EH (cell line): ENCODE data around the gene PNPLA8.
"Not testable (repeated sequence)": the region's sequence is repeated elsewhere in the genome, so short reads cannot be mapped to it uniquely, and the experiment has no call there.

Experiments
- DNase-seq: peaks from one replicate; pipeline ENCODE4 v3.0.0-alpha.2; 2015; ENCODE audit warnings: low read depth

Gene PNPLA8, protein sequence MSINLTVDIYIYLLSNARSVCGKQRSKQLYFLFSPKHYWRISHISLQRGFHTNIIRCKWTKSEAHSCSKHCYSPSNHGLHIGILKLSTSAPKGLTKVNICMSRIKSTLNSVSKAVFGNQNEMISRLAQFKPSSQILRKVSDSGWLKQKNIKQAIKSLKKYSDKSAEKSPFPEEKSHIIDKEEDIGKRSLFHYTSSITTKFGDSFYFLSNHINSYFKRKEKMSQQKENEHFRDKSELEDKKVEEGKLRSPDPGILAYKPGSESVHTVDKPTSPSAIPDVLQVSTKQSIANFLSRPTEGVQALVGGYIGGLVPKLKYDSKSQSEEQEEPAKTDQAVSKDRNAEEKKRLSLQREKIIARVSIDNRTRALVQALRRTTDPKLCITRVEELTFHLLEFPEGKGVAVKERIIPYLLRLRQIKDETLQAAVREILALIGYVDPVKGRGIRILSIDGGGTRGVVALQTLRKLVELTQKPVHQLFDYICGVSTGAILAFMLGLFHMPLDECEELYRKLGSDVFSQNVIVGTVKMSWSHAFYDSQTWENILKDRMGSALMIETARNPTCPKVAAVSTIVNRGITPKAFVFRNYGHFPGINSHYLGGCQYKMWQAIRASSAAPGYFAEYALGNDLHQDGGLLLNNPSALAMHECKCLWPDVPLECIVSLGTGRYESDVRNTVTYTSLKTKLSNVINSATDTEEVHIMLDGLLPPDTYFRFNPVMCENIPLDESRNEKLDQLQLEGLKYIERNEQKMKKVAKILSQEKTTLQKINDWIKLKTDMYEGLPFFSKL

DNA sequence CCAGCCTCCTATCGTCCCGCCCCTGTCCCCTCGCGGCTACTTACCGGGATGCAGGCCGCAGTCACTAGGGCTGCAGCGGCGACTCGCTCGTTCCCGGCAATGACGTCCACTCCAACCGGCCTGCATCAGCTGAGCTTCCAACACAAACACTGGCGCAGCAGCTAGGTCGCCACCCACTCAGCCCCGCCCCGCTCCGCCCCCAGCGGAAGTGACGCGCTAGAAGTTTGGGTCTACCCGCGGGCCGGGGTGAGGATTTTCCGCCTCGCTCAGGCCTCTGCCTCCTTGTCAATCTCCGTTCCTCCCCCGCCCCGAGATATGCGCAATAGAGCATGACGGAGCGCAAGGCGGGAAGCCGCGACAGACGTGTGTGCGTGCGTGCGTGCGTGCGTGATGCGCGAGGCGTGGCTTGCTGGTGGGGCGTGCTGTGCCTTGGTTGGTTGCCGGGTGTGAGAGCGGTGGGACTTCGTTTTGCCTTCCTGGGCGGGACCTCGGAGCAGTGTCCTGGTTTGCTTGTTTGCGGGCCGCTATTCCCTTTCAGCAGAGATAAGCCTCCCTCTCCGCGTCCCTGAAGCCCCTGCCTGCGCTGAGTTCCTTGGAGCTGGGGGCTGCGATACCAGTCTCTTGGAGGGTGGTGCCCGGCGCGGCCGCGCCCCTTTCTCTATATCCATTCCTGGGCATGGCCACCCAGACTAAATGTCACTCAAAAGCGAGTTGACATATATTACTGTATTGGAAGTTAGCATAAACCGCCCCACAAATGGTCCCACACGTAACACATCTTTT is at the start of gene PNPLA8:
TSS of gene PNPLA8 (minus strand) at position 151 of the 783 bp plus-strand sequence. CDS start 10,644 bp downstream, outside the sequence.
- peak; percentile 100 for DNase-seq

DNA sequence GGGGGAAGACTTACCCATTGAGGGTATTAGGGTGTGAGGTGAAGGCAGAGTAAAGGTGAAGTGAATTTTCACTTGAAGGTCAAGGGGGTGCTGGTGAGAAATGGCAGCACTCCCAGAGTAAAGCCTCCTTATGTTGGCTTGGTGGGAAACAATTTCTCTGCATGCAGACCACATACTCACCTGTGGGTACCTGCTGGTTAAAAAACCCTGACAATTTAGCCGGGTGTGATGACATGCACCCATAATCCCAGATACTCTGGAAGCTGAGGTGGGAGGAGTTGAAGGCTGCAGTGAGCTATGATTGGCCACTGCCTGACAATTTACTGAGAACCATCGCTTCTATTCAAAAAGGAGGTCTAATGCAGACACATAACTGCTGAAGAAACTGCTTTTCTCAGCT is 49.2 kb upstream of the PNPLA8 start:
- DNase-seq = no peak

DNA sequence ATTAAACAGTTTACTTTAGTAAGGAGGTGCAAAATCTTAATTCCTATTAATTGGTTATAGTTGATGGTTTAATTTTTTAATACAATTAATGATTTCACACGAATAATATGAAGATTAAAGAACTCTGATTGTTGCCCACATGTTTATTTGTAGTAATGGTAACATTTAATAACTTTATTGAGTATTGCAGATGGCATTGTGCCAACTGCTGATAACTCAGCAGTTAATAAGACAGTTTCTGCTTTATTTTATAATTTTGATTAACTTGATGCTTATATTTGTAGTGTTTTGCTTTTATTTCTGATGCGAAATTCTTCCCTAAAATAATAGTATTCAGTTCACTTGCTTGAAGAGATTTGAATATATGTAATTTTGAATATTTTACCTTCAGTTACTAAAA is 46.5 kb upstream of the PNPLA8 start:
- no peak for DNase-seq

DNA sequence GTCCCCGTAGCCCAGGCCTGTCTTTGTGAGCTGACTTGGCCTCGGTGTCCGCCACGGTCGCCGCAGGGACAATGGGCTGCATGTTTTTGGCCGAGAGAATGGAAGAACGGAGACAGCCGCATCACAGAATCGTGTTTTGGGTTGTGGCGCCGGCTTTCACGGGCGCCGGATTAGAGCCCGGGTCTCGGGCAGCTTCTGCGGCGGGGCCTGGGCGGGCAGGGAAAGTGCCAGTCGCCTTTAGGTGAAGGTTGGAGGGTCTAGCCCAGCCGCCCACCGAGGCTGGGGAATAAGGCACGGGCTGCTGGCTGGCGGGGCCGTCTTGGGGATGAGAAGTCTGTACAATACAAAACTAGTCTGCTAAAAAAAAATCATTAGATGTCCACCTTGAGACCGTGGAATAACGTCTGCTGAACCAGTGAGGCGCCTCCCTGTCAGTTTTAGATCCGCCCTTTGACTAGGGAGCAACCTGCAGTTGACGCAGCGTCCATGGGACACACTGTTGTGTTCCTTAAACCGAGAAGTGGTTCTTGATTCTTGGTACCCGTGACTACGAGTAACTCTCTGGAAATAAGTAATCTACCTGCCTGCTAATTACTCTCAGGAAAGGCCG is 44.3 kb upstream of the PNPLA8 start:
- peak; percentile 52 for DNase-seq

DNA sequence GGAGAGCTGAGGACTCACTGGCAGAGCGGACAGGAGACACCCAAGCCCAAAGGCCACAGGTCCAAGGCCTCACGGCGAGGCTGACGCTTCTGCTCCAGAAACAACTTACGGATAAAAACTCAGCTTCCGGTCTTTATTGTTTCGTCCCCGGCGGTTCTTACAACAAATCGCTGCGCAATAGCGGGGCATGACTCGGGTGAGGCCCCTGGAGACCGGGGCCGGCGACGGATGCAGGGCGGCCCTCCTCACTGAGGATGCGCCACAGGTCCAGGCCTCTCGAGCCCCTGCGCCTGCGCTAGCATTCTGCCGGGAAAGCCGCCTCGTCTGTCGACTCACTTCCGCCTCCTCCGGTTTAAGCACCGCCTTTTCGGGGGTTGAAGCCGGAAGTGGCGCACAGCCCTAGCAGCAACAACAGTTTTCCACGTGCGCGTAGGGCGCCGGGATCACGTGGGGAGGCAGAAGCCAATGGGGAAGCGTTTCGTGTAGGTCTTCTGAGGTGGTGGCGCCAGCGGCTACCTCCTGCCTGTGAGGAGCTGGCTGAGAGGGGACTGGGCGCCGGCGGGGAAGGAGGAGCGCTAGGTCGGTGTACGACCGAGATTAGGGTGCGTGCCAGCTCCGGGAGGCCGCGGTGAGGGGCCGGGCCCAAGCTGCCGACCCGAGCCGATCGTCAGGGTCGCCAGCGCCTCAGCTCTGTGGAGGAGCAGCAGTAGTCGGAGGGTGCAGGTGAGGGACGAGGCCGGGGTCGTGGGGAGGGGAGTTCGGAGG is 43.6 kb upstream of the PNPLA8 start, which contains the start of the genes DNAJB9 and THAP5:
TSS of gene DNAJB9 (plus strand) at position 494 of the 765 bp plus-strand sequence. CDS start 1,853 bp downstream, outside the sequence.
TSS of gene THAP5 (minus strand) at position 326 of the 765 bp plus-strand sequence. CDS start at position 189, 137 bp downstream.
- DNase-seq = peak; percentile 100

DNA sequence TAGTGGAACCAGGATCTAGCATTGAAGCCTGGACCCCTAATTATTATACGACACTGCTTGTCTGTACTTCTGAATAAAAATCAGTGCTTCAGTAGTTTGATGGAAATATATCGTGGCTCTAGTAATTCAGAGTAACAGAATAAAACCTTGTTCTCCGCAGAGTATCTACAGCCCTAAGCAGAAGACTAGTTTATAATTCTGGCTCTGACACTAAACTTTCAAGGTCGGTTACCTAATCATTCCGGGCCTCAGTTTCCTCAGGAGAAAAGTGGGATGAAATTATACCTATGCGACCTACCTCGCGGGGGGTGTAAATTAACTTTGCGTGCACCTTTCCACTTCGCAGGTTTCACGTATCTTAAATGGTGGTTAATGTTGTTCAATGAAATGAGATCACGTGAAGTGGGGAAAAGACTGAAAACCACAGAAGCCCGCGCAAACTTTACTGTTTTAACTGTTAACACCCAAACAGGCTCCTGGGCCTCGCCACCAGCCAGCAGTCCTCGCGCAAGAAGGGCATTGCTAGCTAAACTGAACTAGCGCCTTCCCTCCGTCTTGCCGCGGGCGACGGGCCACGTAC is 43.0 kb upstream of the PNPLA8 start:
- DNase-seq = no peak

DNA sequence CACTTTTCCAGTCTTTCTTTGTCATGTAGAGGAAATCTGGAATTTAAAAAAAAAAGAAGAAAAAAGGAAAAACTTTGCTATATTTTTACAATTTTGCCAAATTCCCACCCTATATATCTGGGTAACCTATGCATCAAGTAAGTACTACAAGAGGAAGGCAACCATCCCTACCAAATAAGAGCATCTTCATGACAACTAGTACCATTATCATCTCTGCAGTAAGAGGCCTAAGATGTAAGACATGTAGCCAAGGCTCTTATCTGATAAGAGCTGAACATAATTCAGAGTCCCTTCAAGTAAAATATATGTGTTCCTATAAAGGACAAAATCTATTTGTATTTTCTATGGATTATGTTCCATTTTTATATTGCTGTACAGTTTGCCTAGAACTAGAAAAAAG is 40.1 kb upstream of the PNPLA8 start:
- no peak for DNase-seq

DNA sequence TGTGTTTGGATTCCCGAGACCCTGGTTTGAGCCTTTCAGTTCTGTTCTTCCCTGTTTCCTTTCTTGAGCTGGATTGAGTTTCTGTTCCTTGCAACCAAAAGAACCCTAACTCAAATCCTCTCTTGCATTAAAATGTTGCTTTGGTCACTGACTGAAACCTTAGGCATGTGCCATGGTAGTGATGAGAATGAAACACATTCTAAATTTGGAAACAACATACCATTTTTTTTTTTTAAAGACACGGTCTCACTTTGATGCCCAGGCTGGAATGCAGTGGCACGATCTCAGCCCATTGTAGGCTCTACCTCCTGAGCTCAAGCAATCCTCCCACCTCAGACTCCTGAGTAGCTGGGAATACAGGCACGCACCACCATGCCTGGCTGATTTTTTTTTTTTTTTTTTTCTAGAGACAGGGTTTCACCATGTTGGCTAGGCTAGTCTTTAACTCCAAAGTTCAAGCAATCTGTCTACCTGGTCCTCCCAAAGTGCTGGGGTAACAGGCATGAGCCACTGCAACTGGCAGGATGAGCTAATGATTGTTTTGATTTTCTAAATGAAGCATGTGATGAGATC is 35.2 kb upstream of the PNPLA8 start:
- DNase-seq = peak; percentile 65

DNA sequence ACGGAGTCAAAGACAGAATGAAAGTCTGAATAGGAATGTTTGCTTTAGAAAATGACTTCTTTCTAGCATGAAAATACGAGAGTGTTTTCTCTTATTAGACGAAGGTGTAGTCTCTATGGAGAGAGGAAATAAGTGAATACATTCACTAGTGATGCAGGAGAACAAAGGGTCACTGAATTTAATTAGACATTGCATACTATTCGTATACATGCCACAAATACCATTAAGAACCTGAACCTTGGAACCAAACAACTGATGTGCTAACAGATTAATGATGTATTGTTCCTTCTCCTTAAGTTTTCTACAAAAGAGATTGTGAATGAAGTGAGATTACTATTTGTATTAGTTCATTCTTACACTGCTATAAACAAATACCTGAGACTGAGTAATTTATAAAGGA is 33.3 kb upstream of the PNPLA8 start:
- DNase-seq = no peak

DNA sequence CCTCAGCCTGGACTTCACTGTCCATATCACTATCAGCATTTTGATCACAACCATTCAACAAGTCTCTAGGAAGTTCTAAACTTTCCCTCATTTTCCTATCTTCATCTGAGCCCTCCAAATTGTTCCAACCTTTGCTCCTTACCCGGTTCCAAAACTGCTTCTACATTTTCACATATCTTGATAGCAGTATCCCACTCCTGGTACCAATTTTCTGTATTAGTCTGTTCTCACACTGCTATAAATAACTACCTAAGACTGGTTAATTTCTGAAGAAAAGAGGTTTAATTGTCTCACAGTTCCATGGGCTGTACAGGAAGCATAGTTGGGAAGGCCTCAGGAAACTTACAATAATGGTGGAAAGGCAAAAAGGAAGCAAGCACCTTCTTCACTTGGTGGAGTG is 31.7 kb upstream of the PNPLA8 start:
- DNase-seq = no peak

DNA sequence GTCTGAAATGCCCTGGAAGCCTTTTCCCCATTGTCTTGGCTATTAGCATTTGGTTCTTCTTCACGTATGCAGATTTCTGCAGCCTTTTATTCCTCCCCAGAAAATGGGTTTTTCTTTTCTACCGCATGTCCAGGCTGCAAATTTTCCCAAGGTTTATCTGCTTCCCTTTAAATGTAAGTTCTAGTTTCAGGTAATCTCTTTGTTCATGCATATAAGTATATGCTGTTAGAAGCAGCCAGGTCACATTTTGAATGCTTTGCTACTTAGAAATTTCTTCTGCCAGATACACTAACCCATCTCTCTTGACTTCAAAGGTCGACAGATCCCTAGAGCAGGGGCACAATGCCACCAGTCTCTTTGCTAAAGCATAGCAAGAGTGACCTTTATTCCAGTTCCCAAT is 31.3 kb upstream of the PNPLA8 start:
- no peak for DNase-seq

DNA sequence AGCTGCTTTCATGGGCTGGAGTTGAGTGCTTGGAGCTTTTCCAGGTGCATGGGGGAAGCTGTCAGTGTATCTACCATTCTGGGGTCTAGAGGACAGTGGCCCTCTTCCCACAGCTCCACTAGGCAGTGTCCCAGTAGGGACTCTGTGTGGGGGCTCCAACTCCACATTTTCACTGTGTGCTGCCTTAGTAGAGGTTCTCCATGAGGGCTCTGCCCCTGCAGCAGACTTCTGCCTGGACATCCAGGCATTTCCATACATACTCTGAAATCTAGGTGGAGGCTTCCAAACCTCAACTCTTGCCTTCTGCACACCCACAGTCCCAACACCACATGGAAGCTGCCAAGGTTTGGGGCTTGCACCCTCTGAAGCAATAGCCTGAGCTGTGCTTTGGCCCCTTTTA is 30.7 kb upstream of the PNPLA8 start:
- DNase-seq = not testable (repeated sequence)

DNA sequence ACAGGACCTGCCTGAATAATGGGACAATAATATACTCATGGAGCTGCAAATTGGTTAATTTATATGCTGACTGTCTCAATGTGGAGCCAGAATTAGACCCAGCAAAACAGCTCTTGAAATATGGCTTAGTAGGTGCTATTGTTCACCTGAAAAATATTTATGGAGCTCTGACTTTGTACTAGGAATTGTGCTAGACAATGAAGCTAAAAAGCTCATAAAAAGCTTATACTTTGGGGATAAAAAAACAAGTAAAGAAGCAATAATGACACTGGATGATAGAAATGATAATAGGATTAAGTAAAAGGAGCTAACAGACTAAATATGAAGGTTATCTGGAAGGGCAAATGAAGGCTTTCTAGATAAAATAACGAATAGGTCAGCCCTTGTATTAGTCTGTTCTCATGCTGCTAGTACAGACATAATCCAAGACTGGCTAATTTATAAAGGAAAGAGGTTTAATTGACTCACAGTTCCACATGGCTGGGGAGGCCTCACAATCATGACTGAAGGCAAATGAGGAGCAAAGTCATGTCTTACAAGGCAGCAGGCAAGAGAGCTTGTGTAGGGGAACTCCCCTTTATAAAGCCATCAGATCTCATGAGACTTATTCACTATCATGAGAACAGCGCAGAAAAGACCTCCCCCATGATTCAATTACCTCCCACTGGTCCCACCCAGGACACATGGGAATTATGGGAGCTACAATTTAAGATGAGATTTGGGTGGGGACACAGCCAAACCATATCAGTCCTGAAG is 22.4 kb upstream of the PNPLA8 start:
- DNase-seq = not testable (repeated sequence)

DNA sequence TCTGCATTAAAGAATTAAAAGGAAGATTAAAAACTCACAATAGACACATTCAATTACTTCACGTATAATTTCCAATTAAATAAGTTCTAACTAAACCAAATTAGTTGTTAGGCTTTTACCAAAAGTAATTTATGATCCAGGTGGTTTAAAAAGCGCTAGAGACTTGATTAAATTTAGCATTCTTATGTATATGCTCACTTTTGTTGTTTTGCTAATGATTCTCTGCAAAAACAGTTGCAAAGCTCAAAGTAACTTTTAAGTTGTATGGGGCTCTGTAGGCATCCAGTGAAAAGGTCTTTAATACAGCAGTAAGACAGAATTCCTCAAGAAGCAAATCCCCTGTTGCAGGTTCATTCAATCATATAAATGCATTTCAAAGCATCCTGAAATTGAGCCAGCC is 15.5 kb upstream of the PNPLA8 start:
- DNase-seq = no peak

DNA sequence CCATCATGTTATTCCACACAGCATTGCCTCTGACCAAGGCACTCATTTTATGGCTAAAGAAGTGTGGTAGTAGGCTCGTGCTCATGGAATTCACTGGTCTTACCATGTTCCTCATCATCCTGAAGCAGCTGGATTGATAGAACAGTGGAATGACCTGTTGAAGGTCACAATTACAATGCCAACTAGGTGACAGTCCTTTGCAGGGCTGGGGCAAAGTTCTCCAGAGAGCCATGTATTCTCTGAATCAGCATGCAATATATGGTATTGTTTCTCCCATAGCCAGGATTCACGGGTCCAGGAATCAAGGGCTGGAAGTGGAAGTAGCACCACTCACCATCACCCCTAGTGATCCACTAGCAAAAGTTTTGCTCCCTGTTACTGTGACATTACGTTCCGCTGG is 12.8 kb upstream of the PNPLA8 start:
- DNase-seq = not testable (repeated sequence)

DNA sequence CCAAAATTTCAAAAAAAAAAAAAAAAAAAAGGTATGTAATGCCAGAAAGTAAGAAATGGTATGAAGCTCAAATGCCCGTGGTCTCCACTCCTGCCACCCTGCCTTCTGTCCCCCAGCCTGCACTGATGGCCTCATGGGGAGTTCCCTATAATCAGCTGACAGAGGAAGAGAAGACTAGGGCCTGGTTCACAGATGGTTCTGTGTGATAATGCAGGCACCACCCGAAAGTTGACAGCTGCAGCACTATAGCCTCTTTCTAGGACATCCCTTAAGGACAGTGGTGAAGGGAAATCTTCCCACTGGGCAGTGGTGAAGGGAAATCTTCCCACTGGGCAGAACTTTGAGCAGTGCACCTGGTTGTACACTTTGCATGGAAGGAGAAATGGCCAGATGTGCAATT is 12.3 kb upstream of the PNPLA8 start:
- not testable (repeated sequence) for DNase-seq

DNA sequence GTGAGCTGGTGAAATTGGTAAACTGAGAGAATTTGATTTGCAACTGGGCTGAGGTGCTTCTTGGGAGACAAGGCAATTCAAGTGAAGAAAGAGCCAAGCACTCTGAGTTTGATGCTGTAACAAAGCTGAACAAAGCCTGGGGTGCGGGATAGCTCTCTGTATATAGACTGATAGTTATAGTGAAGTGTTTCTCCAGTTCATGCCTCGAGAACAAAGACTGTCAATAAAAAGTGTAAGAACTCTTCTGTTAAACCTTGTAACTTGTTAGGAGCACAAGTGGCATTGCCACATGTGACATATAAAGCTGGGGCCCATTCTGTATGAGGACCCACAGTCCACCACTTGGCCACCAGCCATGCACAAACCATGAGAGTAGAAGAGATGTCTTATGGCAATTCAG is 11.3 kb upstream of the PNPLA8 start:
- DNase-seq = no peak

DNA sequence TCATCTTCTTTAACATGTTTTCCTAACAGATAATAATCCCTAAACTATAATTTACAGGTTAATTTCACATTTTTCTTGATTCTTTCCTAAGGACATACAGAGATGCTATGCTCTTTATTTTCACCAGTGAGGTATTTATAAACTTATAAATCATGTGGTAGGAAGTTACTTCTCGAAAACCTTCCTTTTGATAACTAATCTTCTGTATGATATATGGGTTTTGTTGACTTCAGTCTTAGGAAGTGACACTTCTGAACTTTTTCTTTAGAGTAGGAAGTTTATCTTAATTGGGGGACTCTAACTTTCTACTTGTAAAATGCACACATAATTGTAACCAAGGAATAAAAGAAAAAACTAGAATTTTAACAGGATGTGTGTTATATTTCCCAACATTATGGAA is 9.8 kb upstream of the PNPLA8 start:
- no peak for DNase-seq

DNA sequence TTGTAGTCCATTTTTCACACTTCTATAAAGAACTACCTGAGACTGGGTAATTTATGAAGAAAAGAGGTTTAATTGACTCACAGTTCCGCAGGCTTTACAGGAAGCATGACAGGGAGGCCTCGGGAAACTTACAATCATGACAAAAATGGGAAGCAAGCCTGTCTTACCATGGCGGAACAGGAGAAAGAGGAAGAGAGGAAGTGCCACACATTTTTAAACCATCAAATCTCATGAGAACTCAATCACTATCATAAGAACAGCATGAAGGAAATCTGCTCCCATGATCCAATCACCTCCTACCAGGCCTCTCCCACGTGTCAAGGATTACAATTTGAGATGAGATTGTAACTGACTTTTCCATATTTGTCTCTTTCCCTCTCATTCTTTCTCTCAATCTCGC is 9.3 kb upstream of the PNPLA8 start:
- DNase-seq = no peak

DNA sequence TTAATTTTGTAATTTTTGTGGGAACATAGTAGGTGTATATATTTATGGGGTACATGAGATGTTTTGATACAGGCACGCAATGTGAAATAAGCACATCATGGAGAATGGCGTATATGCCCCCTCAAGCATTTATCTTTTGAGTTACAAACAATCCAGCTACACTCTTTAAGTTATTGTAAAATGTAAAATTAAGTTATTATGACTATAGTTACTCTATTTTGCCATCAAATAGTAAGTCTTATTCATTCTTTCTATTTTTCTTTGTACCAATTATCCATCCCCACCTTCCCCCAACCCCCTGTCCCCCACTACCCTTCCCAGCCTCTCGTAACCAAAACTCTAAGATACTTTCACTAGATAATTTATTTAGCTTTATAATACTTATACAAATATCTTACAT is 7.8 kb upstream of the PNPLA8 start:
- DNase-seq = no peak
